ENCODE results near the gene CST7.

The CST7 gene

DNA sequence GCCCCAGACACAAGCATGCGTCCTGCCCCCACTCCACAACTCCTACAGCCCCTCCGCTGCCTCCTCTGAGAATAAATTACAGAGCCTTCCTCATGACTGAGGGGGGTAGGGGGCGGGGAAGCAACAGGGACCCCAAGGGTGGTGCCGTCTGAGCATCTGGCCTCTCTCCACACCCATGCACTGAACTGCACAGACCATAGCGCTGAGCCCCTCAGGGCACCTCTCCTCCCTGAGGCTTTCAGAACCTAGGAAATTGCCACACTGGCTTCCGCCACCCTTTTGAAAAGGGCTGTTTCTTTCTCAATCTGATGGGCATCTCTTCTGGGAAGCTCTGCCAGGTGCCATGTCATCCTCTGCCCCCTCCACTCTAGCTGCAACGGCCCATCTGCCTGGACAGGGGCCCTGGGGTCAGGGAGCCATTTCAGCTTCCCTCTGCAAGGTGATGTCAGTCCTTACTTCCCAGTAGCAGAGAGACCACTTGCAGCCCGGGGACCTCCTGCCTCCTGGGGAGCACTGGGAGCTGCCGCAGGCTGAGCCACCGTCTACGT lies 2.5 kb downstream of the CST7 start:
- no peak for FAIRE-seq

DNA sequence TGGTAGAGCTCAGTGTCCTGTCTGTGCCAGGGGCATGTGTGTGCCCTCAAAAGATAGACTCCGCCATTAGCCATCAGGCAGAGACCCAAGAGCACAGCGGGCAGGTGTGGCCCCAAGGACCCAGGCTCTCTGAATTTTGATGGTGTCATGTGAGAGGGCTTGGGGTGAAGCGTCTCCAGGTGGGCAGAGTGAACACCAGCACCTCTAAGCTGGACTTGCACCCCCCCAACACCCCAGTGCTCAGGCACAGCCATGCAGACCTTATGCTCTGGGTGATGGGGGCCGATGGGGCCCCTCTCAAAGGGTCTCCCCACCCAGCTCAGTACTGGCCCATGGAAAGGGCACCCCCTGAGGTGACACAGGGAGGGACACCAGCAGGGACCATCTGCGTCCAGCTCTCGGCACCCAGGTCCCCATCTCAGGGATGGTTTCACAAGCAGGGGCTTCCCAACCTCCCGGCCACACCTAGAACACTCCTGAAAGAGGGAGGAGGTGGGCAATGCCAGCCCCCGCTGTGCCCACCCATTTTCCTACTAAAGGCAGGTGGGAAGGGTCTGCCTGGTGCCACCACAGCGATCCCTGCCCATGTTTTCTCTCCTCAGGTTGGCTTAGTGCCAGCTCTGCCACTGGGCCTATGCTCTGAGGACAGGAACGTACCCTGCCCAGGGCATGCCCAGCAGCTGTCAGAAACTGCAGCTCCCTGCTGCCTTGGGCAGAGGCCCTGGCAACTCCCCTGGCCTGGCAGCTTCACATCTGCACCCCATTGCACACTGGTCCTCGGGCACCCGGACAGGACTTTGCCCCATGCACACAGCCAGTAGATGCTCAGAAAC lies 3.5 kb downstream of the CST7 start:
- FAIRE-seq = no peak

DNA sequence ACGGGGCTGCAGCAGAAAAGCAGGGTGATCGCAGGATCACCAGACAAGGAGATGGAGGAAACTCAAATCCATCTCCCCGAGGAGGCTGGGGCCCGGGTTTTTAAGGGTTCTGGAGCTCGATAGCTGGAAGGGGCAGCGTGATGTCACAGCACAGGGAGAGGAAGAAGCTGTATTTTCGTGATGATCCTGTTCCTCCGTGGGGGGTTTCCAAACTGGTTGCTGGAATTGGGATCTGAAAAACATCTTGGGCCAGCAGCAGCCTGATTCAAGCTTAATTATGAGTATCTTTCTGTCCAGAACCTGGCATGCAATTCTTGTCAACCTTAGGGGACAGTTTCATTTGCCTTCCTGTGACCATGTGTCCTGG lies 4.1 kb downstream of the CST7 start:
- FAIRE-seq = no peak

DNA sequence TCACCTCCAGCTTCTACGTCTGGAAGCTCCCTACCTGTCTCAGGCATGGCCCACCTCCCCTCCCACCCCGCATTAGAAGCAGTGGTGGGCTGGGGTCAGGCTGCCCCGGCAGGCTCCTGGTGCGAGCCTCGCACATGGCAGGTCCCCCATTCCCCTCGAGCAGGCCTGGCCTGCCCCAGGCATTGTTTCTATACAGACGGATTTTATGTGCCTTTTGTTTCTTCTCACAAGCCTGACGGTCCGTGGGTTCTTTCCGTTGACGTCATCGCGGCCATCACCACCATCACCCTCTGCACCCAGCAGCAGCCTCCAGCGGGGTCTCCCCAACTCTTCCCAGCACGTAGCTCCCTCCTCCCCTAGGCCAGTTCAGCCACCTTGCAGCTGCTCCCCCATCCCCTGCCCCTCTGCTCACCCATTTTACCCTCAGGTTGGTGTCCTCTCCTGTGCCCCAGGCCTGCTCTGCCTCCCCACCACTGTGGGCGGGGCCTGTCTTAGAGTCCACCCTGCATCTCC lies 4.6 kb downstream of the CST7 start:
- no peak for FAIRE-seq

DNA sequence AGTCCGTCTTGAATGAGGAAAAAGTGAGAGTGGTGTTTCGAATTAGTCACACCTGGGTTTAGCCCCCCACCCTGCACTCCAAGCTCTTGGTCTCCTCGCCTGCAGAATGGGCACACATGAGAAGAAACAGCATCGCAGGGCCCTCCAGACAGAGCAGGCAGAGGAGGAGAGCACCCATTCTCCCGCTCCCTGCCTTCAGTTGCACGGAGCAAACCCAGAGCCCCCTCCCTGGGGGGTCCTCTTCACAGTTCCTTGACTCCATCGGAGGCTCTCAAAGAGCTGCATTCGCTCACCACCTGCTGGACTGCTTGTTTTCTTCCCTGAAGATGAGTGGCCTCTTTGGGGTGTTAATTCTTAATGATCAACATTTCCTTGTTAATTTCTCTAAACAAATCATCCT lies 5.1 kb downstream of the CST7 start:
- FAIRE-seq = no peak

DNA sequence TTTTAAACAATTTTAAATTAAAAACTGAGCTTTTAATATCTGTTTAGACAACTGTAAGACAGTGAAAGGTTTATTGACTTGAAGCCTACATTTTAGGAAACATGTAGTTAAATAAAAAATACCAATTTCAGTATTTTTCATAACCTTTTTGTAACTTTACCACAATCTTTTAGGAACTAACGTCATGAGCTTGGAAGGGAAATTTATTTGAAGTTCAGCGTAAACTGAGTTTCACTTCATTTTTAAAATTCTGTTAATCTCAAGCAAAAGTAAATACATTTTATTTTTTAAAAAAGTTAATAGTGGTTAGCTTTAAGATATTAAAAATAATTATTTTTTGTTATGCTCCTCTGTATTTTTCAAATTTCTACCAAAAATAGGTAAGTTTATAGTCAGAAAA lies 5.5 kb downstream of the CST7 start:
- FAIRE-seq = no peak

DNA sequence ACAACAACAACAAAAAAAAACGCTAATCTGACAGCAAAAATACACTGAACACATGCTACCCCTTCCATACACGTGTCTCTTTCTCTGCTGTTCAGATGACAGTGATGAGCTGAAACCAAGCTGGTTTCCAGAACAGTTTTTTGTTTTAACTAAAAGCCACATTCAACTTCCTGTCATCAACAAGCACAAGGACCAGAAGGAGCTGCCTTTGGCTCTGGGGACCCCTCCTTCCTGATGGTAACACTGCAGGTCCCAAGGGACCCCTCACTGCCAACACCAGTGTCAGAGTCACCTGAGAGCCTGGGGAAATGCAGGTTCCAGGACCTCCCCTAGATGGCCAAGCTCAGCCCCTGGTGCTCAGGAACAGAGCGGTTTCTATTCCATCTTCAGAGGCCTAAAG lies 6.0 kb downstream of the CST7 start:
- no peak for FAIRE-seq

DNA sequence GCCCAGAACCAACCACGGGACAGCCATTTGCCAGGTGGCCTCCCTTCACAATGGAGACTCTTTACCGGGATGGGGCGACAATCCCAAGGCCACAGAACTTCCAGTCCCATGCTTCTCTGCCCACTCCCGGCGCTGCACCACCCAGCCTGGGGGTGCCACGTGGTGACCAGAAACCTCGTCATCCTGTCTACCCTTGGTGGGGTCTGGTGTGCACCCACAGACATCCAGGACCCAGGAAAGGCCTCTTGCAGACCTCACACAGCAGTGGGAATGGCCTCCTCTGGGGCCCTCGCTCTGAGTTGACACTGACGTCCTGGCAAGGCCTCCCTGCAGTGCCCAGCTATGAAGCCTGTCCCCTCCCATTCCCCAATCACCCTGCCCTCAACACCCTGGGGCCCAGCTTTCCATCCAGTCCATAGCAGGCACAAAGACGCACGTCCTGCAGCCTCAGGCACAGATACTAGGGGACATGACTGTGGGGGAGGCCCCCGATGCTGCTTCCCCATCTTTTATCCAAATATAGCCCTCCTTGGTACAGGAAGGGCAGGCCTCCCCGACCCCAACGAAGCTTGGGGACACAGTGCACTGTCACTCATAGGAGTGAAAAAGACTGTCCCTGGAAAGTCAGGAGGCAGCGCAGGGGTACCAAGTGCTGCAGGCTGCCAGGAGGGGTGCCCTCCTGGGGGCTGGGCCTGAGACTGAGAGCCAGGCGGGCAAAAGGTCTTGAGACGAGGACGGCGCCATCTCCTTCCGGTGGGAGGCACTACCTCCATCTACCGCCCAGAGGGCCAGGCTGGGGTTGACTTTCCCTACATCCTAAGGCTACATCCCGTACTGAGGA lies 7.2 kb downstream of the CST7 start:
- FAIRE-seq = no peak

DNA sequence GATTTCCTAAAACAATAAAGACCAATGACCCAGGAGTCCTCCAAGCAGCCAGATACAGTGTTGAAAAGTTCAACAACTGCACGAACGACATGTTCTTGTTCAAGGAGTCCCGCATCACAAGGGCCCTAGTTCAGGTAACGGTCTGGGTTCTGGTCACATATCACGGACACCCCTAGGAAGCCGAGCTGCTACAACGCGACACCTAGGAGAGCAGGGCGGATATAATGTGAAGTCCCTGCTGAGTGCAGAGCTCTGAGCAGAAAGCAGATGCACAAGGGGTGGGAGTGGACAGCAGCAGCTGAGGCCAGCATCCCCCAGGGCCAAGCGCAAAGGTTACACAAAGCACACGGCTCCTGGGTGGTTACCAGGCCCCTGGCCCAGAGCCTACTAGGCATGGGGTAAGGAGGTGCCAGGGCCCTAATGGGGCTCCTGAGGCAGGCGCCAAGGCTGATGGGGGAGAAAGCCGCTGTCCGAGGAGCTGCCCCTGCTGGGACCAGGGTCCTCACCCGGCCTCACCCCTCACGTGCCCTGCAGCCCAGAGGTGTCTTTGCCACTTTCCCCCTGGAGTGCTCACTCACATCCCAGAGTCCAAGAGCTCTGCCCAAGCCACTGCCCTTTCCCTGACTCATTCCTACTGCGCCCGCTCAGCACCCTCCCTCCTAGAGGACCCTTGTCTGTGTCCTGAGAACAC lies 8.4 kb downstream of the CST7 start:
- FAIRE-seq = no peak

DNA sequence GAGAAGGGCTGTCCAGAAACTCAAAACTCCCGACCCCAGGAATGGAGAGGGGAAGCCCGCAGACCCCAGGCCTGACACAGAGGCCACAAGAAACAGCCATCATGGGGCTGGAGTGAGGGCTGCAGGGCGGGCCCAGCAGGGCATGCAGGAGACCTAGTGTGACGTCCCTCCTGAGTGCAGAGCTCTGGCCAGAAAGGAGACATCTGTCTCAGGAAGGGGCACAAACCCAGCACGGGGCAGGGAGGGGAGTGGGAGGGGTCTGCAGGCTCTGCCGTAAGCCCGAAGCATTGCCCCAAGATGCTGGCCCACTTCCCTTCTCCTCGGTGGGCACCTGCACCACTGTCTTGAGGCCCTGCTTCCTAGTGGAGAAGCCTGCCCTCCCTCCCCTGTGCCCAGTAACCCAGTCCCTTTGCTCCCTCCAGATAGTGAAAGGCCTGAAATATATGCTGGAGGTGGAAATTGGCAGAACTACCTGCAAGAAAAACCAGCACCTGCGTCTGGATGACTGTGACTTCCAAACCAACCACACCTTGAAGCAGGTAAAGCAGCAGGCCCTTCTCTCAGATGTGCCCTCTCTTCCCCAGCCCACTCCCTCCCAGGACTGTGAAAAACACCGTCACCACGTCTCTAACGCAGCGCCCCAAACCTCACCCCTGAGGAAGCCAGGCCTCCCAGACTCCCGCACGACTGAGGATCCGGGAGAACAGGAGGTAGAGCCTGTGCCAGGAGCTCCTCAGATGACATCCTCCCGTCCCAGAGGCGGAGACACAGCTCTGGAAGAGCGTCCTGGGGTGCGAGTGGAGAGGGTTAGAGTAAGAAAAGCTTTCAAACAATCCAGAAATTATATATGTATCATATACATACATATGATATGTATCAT lies 9.7 kb downstream of the CST7 start:
- FAIRE-seq = no peak

DNA sequence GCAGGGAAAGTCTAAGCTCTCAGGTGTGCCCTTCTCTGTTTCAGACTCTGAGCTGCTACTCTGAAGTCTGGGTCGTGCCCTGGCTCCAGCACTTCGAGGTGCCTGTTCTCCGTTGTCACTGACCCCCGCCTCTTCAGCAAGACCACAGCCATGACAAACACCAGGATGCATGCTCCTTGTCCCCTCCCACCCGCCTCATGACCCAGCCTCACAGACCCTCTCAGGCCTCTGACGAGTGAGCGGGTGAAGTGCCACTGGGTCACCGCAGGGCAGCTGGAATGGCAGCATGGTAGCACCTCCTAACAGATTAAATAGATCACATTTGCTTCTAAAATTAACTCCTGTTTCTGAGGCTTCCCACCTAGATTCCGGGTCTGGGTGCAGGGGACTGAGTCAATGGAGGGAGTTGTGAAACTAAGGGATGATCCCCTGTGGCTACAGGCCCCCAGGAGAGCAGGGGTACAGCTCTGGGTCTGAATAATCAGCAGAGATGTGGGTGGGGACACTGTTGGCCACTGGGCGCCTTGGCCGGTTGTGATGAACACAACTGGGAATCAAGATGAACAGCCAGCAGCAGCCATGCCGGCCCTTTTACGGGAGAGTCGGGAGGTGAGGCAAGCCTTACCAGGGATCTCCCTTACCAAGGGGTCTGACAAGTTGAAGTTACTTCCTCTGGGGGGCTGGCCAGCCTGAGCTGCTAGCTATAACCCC lies 10.7 kb downstream of the CST7 start:
- FAIRE-seq = no peak

DNA sequence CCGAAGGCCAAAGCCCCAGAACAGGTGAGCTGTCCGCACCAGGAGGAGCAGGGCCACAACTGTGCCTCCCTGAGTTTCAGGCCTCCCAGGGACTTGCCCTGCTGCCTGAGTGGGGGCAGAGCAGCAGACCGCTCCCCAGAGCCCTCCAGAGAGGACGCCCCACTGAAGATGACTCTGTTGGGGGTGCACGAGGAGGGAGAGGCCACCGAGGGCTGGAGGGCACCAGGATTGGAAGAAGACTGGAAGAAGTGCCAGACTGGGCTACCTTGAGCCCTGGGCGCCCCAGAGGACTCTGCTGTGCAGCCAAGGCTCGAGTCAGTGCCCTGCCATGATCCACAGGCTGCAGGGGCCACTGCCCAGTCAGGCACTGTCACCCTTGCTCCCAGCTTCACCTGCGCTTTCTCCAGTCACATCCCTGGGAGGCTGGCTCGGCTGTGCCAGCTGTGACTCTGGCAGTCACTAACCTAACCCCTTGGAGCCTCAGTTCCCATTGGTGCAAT lies 11.3 kb downstream of the CST7 start:
- no peak for FAIRE-seq

DNA sequence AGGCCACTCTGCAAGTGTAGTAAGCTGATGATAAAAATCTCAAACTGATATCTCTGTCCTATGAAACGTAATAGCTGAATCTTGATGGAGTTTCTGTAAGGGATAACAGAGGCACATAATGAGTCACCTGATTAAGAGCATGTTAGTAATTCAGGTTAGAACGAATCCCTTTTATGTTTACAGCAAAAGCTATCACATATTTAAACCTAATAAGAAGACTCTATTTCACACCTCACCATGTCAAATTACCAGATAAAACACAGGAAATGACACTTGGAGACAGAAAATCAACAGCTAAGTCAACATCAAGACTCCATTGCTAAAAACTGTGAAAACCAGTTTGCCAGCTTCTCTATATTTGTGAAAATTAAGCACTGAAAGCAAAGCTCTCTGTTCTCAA lies 11.8 kb downstream of the CST7 start:
- FAIRE-seq = no peak

DNA sequence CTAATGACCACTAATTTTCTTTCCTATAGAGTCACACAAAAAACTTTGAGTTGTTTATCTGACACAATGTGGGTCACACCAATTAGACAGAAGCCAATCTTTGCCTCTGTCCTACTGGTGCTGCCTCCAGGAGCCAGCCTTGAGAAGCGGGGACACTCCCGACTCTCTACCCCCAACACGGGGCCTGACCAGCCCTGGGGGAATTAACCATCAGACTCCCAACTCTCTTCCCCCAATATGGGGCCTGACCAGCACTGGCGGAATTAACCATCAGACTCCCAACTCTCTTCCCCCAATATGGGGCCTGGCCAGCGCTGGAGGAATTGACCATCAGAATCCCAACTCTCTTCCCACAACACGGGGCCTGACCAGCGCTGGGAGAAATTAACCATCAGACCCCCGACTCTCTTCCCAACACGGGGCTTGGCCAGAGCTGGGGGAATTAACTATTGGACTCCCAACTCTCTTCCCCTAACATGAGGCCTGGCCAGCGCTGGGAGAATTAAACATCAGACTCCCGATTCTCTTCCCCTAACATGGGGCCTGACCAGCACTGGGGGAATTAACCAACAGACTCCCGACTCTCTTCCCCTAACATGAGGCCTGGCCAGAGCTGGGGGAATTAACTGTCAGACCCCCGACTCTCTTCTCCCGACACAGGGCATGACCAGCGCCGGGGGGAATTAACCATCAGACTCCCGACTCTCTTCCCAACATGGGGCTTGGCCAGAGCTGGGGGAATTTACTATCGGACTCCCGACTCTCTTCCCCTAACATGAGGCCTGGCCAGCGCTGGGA lies 12.5 kb downstream of the CST7 start:
- FAIRE-seq = no peak

DNA sequence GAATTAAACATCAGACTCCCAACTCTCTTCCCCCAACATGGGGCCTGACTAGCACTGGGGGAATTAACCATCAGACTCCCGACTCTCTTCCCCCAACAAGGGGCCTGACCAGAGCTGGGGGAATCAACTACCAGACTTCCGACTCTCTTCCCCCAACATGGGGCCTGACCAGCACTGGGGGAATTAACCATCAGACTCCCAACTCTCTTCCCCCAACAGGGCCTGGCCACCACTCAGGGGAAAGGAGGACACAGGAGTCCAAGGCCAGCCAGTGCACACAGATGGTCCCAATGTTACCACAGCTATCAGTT lies 13.1 kb downstream of the CST7 start:
- FAIRE-seq = no peak

DNA sequence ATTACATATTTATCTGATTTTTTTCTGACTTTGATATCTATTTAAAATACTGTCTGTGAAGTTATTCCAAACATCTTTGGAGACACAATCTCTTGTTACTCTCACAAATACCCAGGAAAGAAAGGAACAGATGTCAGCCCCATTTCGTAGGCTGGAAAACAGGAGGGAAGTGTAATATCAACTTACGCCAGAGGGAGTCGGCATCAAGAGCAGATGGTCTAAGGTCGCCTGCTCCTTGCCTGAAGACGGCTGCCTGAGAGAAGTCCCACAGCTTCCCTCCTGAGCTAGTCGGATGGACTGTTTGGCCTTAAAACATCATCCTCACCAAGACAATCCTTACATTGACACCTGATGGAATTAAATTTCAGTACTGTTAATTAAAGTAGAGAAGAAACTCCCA lies 13.4 kb downstream of the CST7 start:
- no peak for FAIRE-seq

DNA sequence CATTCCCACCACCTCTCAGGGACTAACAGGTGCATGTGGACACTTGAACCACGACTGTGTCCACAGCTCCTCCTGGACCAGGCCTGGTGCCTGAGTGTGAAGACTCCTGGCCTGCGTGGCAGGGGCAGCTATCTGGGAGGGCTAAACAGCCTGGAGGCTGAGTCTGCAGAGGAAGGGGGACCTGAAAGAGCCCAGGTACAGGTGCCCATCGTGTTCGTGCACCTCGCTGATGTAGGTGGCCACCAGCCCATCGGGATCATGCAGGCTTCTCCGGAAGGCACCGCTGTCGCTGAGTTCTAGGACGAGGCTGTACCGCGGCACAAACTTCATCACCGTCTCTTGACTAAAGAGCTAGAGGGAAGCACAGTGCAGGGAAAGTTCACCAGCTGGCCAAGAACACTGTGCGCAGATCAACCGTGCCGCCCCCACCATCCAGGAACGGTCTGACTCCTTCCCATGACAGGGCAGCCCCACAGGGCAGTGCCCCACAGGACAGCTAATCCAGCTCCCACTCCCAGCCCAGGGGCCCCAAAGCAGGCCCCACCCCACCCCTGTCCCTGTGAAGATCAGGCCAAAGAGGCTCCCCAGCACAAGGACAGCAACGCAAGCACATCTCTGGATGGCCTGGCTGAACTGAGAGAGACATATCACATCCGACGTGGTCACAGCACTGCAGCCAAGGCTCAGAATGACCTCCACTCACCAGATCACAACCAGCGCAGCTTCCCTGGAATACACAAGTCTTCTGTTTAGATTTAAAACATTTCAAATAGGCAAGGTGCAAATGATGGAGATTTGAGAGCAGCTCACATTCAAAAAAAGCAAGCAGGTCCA lies 14.8 kb downstream of the CST7 start:
- no peak for FAIRE-seq

DNA sequence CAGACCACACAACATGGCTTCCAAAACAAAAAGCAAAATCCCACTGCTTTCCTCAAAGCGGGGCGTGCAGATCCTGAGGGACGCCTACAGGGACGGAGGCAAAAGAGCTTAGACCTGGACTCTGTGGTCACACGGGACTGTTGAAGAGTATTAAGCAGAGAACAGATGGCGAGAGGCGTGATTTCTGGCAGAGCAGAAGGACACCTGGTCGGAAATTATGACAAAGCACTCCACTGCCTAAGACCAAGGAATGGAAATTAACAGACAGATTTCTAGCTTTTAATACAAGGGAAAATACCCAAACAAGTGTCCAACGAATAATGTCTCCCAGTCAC lies 15.4 kb downstream of the CST7 start:
- no peak for FAIRE-seq

DNA sequence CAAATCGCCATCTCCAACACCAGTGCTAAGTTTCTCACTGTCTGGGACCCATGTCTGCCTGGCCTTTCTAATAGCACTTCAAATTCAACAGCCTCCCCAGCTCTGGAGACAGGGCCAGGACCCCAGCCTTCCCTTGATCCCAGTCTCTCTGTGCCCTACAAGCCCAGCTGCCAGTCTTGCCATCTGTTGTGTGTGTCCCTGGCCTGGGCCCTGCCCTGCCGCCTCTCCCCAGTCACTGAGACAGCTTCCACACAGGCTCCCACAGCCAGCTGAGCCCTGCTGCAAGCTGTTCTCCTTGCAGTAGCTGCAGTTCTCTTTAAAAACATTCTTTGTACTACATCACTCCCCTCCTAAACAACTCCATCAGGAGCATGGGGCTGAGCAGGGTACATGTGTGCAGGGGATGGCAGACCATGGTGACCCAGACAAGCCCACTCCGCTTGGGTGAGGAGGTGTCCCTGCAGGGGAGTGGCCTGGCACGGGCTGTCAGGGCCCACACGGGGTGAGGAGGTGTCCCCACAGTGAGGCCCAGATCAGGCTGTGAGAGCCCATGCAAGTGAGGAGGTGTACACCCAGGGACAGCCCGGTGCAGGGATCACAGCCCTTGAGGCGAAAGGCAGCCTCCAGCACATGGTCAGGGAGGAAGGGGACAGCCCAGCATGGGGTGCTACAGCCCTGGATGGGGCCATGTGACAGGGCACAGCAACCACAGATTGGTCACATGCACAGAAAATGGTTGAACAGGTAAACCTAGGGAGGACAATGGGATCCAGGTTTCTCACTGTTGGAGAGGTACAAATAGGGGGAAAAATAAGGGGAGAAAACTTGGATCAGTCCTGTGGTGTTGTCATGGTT lies 16.2 kb downstream of the CST7 start:
- no peak for FAIRE-seq

Measured in TTC549 (cell line).